ENCODE results near the gene PDS5B. TPM values are rescaled to one million over a fixed set of nuclear protein-coding genes. Genes with fewer than 3 reads are reported as not detected.

The PDS5B gene
- total RNA-seq, 1 donor from 2014 or later, result 69.4 TPM

GRCh38 chr13:32639502-32640105 lies 53.4 kb downstream of the PDS5B start:
- intact Hi-C loops (cut with micrococcal nuclease), result loop anchor here (1.0 to 10.0 kb wide), 3 partner anchors 53 to 375 kb away; partner anchors contain the start of genes KL and PDS5B

- intact Hi-C loops (cut with micrococcal nuclease), result loop anchor here (10.0 kb wide), 2 partner anchors 262 to 372 kb away; partner anchors contain the start of gene KL
Observed at GRCh38 chr13:32642316-32642715, 56.1 kb downstream of the PDS5B start.

GRCh38 chr13:32642858-32643257 lies 56.6 kb downstream of the PDS5B start:
- intact Hi-C loops (cut with micrococcal nuclease), result loop anchor here (10.0 kb wide), 2 partner anchors 262 to 372 kb away; partner anchors contain the start of gene KL

GRCh38 chr13:32645854-32646253 lies 59.6 kb downstream of the PDS5B start:
- intact Hi-C loops (cut with micrococcal nuclease), result loop anchor here (5.0 to 10.0 kb wide), 3 partner anchors 109 to 369 kb away; partner anchors contain the start of genes KL and N4BP2L2

GRCh38 chr13:32647926-32648325 lies 61.7 kb downstream of the PDS5B start:
- intact Hi-C loops (cut with micrococcal nuclease), result loop anchor here (5.0 to 10.0 kb wide), 3 partner anchors 111 to 367 kb away; partner anchors contain the start of genes KL and N4BP2L2

- intact Hi-C loops (cut with micrococcal nuclease), result loop anchor here (1.0 to 2.0 kb wide), 3 partner anchors 64 to 892 kb away; no protein-coding TSS in a partner anchor
Observed at GRCh38 chr13:32650705-32651311, 64.6 kb downstream of the PDS5B start.

GRCh38 chr13:32657309-32657708 lies 71.1 kb downstream of the PDS5B start:
- intact Hi-C loops (cut with micrococcal nuclease), result no loop called here

- intact Hi-C loops (cut with micrococcal nuclease), result no loop called here
Observed at GRCh38 chr13:32659736-32660135, 73.5 kb downstream of the PDS5B start.

GRCh38 chr13:32660227-32660626 lies 74.0 kb downstream of the PDS5B start:
- intact Hi-C loops (cut with micrococcal nuclease), result no loop called here

- intact Hi-C loops (cut with micrococcal nuclease), result no loop called here
Observed at GRCh38 chr13:32661685-32662084, 75.4 kb downstream of the PDS5B start.

GRCh38 chr13:32663660-32664059 lies 77.4 kb downstream of the PDS5B start:
- intact Hi-C loops (cut with micrococcal nuclease), result no loop called here

- intact Hi-C loops (cut with micrococcal nuclease), result no loop called here
Observed at GRCh38 chr13:32666990-32667571, 80.8 kb downstream of the PDS5B start.

- intact Hi-C loops (cut with micrococcal nuclease), result loop anchor here (1.0 kb wide), 1 partner anchor 83 kb away; the partner anchor contains the start of gene PDS5B
Observed at GRCh38 chr13:32669030-32669646, 82.9 kb downstream of the PDS5B start.

GRCh38 chr13:32674503-32674902 lies 88.3 kb downstream of the PDS5B start:
- intact Hi-C loops (cut with micrococcal nuclease), result loop anchor here (10.0 kb wide), 1 partner anchor 230 kb away; no protein-coding TSS in a partner anchor

GRCh38 chr13:32676242-32676641 lies 90.0 kb downstream of the PDS5B start:
- intact Hi-C loops (cut with micrococcal nuclease), result loop anchor here (10.0 kb wide), 1 partner anchor 229 kb away; no protein-coding TSS in a partner anchor

GRCh38 chr13:32682130-32682529 lies 95.9 kb downstream of the PDS5B start:
- intact Hi-C loops (cut with micrococcal nuclease), result no loop called here

GRCh38 chr13:32682740-32683139 lies 96.5 kb downstream of the PDS5B start:
- intact Hi-C loops (cut with micrococcal nuclease), result no loop called here

GRCh38 chr13:32687275-32687674 lies 101.0 kb downstream of the PDS5B start:
- intact Hi-C loops (cut with micrococcal nuclease), result no loop called here

- intact Hi-C loops (cut with micrococcal nuclease), result no loop called here
Observed at GRCh38 chr13:32695602-32696250, 109.5 kb downstream of the PDS5B start.

GRCh38 chr13:32707471-32707870 lies 121.2 kb downstream of the PDS5B start:
- intact Hi-C loops (cut with micrococcal nuclease), result no loop called here

GRCh38 chr13:32713397-32713796 lies 127.1 kb downstream of the PDS5B start:
- intact Hi-C loops (cut with micrococcal nuclease), result no loop called here
